Glomerular endothelial cell (primary cell): ENCODE measurements around the gene NDUFA13. TPM values are rescaled to one million over a fixed set of nuclear protein-coding genes. Genes with fewer than 3 reads are reported as not detected.

Source experiments
- DNase-seq: peaks from one replicate; pipeline ENCODE4 v3.0.0-alpha.2; 2011; ENCODE audit warnings: low read depth, low spot score; ENCODE audit errors: extremely low read depth
- total RNA-seq: library from RNA; depleted of rRNA; stranded (reverse); fragments of >200 nt; gene quantifications from 2 replicates; pipeline ENCODE4 v1.2.3, GENCODE V29; 2015

Gene NDUFA13
- total RNA-seq, 1 donor from 2014 or later = 111 TPM

DNA sequence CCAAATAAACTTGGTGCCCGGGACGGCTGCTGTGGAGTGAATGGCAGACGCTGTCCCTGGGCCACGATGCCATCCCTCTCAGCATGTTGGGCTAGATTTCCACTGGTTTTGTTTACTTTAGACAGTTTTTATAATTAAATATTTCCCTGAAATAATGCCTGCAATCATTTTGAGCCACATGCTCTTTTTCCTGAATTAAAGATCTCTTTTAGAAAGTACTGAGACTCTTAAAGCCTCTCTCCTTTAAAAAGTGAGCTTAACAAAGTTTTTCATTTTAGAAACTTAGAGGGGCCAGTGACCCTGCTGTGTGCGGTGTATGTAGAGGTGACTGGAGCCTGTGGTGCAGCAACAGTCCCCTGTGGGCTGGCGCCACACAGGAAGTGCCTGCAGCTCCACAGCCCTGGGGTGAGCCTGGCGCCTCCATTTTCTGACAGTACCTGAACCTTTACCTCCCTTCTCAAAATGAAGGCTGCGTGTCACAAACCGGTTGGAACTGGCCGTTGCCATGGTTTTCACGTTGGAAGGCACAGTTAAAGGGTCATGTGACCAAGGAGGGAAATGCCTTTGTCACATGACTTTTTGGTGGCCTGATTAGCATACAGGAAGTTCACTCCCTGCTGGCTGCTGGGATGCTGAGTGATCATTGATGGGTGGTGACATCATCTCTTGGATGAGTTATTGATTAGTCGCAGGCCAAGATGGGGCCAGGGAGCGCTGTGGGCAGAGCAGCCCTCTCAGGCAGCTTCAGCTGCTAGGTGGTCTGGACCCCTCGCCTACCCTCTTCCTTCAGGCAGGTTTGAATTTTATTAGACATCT, 26.9 kb upstream of the NDUFA13 start:
- DNase-seq = peak; percentile 74

DNA sequence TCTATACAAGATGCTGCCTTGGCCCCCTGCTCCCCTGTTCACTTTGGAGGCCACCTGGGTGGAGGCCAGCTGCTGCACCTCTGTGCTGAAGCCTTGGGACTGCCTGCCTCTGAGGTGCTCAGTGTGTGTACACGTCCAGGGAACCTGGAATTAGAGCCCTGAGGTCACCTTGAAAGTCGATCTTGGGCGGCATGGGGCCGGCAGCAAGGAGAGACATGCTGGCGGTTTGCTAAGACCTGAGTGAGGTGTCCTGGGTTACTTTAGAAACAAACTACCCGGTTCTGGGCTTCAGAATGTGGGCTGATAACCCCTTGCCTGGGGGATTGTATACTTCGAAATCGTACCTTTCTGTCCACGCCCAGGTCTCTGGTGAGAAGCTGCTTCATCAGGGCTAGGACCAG, 26.2 kb upstream of the NDUFA13 start:
- DNase-seq = no peak

DNA sequence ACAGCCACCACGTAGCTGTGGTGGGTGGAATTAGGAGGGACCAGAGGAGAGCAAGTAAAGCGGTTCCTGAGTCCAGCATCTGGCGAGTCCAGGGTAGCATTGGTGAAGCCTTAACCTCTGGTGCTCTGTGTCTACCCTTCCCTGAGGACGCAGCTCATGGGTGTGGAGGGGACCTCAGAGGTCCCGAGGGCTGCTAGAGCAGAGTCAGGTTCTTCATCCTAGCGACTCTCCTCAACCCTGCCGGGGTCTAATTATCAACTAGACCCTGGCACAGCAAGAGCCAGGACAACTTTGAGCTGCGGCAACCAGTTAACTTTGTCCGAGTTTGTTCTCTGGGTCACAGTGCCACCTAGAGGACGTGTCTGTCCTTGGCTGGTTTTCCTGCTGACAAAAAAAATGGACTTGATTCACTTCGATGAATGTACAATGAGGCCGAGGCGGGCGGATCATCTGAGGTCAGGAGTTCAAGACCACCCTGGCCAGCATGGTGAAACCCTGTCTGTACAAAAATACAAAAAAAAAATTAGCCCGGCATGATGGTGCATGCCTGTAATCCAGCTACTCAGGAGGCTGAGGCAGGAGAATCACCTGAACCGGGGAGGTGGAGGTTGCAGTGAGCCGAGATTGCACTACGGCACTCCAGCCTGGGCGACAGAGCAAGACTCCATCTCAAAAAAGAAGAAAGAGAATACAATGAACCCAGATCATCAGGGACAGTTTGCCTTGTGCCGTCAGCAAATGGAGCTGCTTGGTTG, 25.6 kb upstream of the NDUFA13 start:
- DNase-seq = peak; percentile 67

DNA sequence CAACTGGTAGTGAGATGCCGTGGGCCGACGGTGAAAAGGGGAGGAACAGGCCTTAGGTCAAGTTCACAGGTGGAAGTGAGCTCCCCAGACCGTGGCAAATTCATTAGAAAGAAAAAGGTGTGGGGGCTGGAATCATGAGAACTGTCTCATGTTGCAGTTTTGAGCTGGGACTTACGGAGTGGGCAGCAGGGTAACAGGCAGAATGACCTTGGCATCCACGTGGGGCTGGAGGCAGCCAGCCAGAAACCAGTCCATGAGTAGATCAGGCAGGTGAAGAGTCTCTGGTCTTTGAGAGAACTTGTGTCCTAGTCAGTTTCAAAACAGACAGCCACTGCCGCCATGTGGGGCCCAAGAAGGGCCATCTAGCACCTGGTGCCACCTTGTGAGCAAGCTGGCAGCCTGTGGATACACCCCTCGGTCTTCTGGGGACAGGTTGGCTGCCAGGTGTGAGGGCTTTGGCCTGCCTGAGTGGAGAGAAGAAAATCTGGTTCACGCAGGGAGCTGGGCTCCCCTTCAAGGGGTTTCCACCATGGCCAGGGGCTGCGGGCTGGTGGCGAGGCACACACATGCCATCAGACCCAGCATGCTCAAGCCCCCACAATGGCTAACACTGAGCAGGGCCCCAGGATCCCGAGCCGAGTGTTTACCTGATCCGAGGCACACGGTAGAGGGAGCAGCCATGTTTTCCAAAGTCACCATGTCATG, 24.6 kb upstream of the NDUFA13 start:
- DNase-seq = no peak

DNA sequence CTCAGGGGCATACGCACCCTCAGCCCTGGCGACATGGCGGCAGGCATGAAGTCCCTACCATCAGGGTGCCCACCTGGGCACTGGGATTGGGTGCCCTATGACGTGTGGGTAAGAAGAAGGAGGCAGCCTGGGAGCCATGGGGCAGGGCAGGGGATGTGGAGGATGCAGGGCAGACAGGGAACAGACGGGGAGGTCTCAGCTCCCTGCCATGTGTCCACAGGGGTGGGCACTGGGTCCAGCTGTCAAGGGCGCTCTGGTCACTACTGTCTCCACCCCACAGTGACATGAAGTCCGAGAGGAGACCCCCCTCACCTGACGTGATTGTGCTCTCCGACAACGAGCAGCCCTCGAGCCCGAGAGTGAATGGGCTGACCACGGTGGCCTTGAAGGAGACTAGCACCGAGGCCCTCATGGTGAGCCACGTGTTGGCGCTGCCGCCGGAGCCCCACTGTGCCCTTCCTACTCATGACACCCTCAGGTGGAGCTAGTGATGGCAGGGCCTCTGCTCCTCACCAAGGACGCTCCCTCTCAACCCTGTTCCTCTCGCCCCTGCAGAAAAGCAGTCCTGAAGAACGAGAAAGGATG, 23.9 kb upstream of the NDUFA13 start:
- DNase-seq = no peak

DNA sequence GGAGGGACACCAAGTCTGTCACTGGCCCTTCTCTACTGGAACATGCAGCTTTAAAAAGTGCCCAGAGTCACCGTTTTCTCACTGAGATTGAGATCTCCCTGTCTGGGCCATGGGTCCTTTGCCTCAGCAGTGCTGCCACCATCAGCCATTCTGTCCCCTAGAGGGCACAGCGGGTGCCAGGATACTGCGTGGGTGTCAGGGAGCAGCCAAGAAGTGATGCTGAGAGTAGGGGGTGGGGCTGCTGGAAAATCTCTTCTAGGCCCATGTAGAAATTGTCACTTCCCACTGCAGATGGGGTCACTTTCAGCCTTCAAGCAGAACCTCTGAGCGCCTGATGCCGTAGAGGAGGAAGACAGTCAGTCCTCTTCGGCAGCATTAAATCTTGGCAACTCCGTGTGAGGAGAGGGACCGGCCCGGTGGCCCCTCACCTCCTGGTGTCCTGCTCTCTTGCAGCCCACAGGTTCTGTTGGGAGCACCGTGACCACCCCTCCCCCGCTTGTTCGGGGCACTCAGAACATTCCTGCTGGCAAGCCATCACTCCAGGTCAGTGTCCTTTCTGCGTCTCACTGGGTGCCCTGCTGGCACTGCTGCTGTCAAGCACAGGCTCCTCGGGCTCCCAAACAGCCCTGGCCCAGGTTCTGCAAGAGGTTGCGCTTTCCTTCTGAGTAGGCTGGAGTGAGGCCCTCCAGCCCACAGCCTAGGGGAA, 22.0 kb upstream of the NDUFA13 start:
- no peak for DNase-seq

DNA sequence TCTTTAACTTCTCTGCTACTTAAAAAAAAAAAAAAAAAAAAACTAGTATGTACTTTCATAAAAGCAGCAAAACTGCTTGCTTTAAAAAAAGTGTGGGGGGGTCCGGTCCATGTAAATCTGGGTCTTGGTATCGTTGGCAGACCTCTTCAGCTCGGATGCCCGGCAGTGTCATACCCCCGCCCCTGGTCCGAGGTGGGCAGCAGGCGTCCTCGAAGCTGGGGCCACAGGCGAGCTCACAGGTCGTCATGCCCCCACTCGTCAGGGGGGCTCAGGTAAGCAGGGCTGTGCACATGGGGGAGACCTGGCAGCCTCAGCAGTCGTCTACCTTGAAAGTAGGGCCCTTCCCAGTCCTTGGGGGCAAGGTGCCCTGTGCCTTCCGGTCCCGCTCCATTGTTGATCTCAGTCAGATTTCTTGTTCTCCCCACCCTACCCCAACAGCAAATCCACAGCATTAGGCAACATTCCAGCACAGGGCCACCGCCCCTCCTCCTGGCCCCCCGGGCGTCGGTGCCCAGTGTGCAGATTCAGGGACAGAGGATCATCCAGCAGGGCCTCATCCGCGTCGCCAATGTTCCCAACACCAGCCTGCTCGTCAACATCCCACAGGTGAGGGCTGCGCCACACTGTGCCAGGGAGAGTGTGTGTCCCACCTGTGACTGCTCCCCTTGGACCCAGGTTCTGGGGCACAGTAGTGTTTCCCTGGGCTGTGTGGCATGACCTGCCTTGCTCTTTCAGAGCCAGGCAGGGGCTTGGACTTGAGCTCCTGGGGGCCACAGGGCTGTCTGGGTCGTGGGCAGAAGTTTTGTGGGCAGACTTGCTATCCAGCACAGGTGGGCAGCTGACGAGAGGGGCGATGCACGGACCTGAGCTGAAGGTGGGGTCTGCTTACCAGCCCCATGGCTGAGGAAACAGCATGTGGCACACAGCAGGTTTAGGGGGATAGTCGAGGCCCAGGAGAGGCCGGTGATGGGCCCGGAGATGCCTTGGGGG, 20.1 kb upstream of the NDUFA13 start:
- DNase-seq = no peak

DNA sequence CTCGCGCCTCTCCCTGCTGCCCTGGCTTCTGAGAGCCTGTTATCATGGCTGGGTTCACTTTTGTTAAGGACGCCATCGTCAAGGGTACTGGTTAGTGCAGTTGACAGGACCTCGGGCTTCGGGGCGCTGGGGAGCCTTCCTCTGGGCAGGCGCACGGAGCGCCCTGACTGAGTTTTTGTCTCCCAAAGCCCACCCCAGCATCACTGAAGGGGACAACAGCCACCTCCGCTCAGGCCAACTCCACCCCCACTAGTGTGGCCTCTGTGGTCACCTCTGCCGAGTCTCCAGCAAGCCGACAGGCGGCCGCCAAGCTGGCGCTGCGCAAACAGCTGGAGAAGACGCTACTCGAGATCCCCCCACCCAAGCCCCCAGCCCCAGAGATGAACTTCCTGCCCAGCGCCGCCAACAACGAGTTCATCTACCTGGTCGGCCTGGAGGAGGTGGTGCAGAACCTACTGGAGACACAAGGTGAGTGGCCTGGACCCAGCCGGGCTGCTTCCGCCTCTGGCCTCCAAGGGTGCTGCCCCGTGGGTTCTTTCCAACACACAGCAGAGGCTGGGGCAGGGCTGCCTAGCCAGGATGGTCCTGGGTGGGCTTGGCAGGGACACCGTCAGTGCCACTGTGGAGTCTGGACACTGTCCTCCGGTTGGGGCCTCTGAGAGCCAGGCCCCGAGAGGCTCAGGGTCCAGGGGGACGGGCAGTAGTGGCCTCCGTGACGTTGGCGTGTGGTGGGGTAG, 17.6 kb upstream of the NDUFA13 start:
- no peak for DNase-seq

DNA sequence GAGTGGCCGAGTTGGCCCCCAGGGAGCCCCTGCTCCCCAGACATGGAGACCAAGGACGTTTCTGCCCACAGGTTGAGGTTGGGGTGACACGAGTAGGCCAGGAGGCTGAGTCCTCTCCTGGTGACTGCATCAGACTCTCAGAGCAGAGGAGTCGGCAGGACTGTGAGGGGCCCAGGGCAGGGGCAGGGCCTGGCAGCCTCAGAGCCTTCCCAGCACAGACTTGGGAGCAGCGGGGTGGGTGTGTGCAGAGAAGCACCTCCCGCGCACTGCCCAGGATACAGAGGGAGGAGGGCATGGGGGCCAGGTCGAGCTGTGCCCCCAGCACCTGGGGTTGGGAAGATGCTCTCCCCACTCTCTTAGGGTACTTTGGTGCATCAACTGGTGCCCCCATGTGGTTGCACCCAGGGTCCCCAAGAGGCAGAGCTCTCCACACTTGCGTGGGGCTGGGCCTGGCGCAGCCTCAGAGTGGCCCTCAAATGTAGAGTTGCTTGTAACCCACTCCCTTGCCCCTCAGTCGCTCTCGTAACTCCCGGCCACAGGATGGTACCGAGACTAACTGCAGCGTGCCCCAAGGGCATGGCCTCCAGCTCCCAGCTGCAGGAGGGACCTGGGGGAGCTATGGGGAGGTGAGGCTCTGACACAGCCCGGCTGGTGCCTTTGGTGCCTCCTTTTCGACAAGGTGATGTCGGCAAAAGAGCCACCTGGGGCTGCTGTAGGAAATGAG, 16.6 kb upstream of the NDUFA13 start:
- DNase-seq = no peak

DNA sequence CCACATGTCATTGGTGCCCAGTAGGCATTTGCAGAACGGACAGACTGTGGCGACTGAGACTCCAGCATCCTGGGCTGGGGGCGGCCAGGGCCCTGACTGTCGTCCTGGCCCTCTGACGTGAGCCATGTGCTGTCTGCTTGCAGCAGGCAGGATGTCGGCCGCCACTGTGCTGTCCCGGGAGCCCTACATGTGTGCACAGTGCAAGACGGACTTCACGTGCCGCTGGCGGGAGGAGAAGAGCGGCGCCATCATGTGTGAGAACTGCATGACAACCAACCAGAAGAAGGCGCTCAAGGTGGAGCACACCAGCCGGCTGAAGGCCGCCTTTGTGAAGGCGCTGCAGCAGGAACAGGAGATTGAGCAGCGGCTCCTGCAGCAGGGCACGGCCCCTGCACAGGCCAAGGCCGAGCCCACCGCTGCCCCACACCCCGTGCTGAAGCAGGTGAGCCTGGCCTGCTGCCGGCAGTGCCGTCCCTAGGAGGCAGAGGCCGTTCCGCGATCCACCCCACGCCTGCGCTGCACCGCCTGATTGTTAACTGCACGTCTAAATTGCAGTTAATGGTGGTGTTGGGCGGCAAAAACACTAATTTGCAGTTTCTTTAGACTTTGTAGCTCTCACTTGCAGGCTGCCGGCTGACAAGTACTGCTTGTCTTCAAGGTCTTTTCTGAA, 14.9 kb upstream of the NDUFA13 start:
- DNase-seq = no peak

DNA sequence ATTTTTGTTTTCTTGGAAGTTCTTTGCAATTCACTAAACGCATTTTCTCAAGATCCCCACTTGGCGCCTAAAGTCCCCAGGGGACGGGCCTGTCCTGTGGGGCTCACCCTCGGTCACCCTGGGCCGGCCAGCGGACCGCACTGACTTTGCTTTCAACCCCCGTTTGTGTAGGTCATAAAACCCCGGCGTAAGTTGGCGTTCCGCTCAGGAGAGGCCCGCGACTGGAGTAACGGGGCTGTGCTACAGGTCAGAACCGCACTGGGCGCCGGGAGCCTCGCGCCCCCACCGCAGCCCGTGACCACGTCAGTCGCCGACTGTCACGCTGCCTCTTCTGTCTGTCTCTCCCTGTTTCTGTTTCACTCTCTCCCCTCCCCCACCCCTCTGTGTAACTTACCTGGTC, 14.2 kb upstream of the NDUFA13 start:
- DNase-seq = no peak

DNA sequence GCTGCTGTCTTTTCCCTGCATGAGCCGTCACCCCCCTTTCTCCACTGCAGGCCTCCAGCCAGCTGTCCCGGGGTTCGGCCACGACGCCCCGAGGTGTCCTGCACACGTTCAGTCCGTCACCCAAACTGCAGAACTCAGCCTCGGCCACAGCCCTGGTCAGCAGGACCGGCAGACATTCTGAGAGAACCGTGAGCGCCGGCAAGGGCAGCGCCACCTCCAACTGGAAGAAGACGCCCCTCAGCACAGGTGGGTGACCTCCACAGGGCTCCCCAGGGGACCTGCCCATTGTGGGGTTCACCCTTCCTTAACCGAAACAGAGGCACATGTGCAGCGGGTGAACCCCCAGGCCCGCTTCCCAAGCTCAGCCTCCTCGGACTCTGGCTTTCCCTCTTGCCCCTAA, 13.7 kb upstream of the NDUFA13 start:
- DNase-seq = no peak

DNA sequence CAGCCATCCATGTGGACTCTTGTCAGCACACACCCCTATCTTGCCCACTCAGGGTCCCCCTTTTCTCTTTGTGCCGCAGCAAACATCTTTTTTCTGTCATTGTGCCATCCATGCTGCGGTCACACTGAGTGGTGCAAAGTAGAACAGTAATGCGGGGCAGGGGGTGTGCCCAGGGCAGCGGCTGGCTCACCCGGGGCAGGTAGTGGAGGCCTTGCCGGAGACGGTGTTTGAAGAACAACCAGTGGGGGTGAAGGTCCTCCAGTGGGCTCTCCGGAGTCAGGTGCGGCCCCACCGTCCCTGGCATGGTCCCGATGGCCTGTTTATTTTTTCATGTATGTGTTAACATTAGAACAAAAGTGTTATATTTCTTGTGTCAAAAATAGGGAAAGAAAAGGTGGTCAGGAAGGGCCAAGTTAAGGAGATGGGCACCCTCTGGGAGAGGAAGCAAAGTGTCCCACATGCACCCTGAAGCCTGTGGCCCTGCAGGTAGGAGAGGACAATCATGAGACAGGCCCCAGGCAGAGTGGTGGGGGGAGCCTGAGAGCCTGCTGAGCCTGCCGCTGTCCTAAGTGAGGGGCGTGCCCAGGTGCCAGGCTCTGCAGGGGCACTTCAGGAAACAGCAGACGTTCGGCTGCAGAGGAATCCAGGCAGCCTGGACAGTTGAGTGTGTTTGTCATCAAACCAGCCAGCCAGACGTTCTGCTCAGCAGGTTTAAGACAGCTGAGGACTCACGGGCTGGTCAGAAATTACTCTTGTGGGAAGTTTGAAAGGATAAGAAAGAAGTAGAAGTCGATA, 13.0 kb upstream of the NDUFA13 start:
- DNase-seq = no peak

DNA sequence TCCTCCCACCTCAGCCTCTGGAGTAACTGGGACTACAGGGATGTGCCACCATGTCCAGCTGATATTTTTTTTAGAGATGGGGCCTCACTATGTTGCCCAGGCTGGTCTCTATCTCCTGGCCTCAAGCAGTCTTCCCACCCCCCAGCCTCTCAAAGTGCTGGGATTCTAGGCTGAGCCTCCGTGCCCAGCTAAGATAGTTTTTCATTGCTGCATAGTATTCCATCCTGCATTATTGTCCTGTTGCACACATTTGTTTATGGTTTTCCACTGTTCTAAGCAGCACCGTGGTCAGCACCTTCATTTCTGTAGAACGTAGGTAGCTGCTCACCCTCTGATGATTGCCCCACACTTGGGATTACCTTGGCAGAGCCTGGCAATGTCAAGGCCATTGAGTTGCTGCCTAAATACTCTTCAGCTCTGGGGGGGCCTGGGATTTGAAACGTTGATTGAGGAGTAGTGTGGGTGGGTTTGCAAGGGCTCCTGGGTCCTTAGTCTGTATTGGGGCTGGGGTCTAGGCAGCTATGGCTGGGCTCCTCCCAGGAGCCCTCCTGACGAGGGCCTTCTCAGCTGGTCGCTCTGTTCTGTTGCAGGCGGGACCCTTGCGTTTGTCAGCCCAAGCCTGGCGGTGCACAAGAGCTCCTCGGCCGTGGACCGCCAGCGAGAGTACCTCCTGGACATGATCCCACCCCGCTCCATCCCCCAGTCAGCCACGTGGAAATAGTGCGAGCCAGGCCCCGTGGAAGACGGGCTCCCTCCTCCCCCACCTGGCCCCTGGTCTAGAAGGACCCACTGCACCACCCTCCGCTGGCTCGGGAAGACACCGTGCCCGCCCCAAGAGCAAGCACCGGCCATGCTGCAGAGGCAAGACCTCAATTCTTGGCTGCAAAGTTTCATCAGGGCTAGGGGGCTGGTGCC, 11.0 kb upstream of the NDUFA13 start:
- DNase-seq = no peak

DNA sequence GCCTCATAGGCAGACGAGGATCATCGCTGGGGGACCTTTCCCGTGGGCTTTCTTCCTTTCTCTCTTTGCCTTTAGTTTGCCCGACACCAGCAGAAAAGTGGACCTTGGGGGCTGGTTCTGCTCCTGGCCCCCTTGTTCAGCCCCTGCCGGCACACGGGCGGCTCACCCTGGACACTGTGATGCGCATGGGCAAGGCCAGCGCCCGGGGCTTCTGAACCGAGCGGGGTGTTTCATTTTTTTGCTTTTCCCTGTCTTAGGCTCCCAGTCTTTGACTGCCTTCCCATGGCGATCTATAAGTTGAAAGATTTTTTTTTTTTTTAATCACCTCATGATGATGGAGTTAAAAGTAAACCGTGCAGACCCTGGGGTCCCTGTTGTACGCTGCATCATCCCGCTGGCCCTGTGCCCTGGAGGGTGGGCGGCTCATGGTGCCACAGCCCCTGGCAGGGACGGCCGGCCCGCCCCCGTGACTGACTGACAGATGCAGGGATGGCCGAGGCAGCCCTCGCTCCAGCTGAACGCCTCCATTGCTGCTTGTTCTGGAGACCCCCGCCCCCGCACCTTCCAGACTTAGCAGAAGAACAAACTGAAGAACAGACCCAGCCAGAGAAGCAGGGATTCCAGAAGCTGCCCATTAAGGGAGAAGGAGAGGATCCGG, 10.2 kb upstream of the NDUFA13 start:
- no peak for DNase-seq
